HUDEP-2 (cell line): ENCODE results near the gene TRAPPC2L.
A peak's percentile ranks its signal among the peaks of the same experiment; 100 is the strongest.

Experiments
- DNase-seq, 76 experiments: peaks; one replicate each; lab custom pipeline; 2025; ENCODE audit not compliant: unreplicated experiment in 76 of 76; lab: John Stamatoyannopoulos, UW

TRAPPC2L gene

DNA sequence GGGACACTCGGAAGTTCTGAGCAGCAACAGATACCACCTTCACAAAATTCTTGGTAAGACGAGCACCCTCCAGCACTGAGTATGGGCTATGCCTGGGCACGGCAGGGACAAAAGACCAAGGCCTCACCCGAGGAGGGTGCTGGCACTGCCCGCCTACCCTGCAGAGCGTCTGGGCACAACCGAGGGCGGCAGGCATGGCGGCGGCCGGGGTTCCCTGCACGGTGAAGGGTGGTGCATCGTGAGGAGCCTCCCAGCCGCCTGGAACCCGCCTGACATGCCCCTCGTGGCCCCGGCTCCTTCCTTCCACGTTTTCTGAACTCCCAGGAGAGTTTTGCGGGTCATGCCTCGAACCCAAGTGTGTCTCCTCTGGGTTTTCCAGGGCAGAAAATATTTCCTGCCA is 19.1 kb upstream of the TRAPPC2L start:
- DNase-seq = no peak

- DNase-seq = no peak
Measured at GRCh38 chr16:88838566-88838965, 18.4 kb upstream of the TRAPPC2L start.

- peak in 1 of 76 experiments; percentile 9 for DNase-seq
Measured at GRCh38 chr16:88839026-88839529, 17.8 kb upstream of the TRAPPC2L start.

- no peak for DNase-seq
Measured at GRCh38 chr16:88839745-88840599, 17.0 kb upstream of the TRAPPC2L start.

DNA sequence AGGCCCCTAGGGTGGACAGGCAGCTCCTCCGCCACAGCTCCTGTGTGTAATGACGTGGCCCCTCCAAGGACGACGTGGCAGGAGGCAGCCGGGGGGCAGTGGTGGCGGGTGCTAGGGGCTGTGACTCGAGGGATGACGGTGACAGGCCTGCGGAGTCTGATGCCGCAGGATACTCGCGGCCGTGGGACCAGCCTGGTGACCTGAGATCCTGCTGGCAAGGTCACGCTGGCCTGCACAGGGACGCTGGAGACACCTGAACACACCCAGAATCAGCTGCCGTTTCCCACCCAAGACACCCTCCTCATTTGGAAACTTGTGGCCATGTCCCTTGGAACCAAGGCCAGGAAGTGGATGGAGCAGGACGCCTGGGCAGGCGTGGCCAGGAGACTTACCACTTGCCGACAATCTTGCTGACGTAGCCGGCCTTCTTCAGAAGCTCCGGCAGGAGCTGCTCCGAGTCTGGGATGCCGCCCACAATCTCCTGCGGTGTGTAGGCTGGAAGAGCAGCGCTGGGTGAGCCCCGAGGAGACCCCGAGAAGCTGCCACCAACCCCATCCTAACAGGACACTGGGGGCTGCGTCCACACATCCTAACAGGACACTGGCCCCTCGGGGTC is 16.2 kb upstream of the TRAPPC2L start:
- no peak for DNase-seq

DNA sequence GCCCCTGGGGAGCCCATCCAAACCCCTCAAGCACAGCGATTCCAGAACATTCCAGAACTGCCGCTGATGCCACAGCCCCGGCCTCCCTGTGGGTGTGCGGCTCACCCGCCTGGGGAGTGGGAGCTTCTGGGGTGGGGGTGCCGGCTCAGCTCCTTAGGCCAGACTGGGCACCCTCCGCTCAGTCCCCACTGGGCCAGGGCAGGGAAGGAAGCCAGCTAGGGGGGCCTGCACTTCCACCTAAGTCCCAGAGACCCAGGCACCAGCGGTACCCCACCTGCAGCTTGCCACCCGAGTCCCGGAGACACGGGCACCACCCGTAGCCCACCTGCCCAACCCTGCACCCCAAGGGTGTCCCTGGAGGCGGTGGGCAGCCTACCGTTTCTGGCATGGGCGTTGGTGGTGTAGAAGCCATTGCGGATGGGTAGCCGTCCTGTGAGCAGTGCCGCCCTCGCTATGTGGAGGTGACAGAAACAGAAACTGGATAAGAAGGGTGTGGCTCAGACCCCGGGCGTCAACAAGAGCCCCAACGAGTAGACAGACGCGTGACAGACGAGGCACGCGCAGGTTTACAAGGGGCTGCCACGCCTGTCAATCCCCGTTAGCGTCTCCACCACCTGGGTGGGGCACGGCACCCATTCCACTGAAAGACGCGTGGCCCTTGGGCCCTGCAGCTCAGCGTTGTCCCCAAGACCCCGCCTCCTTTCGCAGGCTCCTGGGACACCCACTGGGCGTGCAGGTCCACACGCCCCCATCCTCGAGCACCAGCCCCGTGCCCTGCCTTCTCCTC is 15.2 kb upstream of the TRAPPC2L start:
- no peak for DNase-seq

- DNase-seq = no peak
Measured at GRCh38 chr16:88842308-88842756, 14.6 kb upstream of the TRAPPC2L start.

- no peak for DNase-seq
Measured at GRCh38 chr16:88842806-88843205, 14.1 kb upstream of the TRAPPC2L start.

- DNase-seq = no peak
Measured at GRCh38 chr16:88843256-88843655, 13.7 kb upstream of the TRAPPC2L start.

DNA sequence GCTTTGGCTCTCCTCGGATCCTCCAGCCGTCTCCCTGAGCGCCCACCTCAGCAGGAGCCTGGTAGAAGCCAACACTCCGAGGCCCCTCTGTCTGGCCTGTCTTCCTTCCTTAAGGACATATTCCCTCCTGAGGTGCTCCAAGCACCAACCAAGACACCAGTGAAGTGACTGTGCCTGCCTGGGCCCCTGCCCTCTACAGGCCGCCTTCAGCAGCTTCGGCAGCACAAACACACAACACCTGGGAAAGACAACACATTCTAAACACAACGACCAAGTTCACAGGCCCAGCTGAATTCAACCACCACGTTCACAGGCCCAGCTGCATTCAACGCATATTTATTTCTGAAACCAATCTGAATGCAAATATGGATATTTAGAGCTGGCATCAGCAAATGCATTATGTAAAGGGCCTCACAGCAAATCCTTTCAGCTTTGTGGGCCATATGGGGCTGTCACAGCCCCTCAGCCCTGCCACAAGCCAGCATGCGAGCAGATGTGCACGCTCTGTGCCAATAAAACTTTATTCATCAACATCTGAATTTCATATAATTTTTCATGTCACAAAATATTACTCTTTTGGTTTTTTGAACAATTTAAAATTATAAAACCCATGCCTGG is 12.4 kb upstream of the TRAPPC2L start:
- DNase-seq = peak in 1 of 76 experiments; percentile 5

DNA sequence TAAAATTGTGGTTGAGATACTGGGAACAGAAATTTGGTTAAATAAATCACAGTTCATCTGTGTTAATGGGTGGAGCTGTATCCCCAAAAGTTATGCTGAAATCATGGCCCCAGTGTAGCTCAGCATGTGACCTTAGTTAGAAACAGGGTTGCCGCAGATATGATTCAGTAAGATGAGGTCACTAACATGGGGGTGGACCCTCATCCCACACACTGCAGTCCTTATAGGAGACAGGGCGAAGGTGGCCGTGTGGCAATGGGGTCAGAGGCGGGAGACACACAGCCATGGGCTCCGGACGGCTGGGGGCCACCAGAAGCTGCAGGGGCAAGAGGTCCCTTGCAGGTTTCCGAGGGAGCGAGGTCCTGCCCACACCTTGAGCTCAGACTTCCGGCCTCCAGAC is 10.8 kb upstream of the TRAPPC2L start:
- DNase-seq = no peak

DNA sequence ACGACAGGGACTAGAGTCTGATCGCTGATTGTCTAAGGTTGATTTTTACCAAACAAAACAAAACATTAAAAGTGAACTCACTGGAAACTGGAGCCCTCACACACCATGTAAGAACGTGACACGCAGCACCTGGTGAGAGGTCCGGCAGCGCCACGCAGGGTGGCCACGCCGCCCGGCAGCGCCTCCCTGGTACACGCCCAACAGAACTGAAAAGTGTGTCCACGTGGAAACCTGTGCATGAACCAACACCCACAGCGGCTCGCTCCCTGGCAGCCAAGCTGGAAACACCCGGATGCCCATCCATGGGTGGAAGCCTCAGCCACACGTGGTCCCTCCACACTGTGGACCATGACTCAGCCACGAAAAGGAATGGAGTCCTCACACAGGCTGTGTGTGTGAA is 9.3 kb upstream of the TRAPPC2L start:
- DNase-seq = no peak

DNA sequence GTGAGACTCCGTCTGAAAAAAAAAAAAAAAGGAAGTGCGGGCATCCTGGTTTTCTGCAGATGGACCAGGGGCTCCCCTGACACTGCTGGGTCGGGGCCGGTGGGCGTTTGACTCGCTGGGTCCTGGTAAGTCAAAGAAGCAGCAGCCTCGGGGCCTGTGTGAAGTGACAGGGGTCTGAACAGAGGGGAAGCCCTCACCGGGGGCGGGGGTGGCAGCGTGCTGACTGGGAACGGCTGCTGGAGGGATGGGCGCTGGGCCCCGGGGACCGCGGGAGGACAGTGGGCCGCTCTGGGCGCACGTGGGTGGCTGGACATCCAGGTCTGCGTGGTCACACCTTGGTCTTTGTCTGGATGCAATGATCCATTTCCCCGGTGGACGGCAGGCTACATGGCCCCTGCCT is 8.4 kb upstream of the TRAPPC2L start:
- no peak for DNase-seq

DNA sequence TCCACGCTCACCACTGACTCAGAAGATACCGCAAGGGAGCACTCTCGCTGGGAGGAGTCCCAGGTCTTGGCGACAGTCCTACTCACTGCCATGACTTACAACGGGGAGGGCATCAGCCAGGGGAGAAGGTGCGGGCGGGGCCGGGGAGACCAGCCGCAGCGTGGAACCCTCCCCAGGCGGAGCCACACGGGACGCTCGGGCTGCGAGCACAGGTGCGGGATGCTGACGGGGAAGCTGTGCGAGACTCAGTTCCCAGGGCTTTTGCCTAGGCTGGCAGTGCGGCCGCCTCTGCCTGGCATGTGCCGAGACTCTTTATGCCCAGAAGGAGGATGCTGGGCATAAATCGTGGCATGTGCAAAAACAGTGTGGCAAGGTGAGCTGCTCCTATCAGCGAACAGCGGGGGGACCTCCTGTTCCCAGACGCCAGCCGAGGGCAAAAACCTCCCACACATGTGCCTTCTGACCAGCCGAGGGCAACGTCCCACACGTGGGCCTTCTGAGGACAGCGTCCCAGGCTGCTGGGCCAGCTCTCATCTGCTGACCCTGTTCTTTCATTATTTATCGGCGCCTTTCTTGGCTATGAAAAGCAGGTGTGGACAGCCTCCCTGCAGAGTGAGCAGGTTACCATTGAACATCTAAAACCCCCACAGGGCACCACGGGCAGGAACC is 6.3 kb upstream of the TRAPPC2L start:
- no peak for DNase-seq

- DNase-seq = no peak
Measured at GRCh38 chr16:88851616-88852015, 5.3 kb upstream of the TRAPPC2L start.

DNA sequence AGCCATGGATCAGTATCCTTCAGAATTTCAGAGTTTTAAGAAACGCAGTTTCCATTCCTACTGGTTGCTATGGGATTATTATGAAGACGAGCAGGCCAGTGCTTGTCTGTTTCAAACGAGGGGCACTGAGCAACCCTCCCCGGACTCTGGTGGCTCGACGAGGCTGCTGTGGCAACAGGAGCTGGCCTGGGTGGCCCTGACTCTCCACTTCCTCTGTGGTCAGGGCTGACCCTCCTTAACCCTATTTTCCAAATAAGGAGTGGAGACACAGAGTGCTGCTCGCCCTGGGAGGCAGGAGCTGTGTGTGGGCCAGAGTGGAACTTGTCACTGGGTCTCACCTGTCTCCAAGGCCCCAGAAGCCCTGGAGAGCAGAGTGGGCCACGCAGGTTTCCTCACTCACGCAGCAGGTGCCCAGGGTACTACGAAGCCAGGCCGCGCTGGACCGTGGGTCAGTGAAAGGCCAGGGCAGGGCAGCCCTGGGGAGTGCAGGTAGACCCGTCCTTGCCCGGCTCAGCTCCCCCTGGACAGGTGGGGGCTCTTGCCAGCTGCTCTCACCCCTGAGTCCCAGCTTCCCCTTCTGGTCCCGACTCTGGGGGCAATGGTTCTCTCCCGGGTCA is 3.5 kb upstream of the TRAPPC2L start:
- DNase-seq = no peak

DNA sequence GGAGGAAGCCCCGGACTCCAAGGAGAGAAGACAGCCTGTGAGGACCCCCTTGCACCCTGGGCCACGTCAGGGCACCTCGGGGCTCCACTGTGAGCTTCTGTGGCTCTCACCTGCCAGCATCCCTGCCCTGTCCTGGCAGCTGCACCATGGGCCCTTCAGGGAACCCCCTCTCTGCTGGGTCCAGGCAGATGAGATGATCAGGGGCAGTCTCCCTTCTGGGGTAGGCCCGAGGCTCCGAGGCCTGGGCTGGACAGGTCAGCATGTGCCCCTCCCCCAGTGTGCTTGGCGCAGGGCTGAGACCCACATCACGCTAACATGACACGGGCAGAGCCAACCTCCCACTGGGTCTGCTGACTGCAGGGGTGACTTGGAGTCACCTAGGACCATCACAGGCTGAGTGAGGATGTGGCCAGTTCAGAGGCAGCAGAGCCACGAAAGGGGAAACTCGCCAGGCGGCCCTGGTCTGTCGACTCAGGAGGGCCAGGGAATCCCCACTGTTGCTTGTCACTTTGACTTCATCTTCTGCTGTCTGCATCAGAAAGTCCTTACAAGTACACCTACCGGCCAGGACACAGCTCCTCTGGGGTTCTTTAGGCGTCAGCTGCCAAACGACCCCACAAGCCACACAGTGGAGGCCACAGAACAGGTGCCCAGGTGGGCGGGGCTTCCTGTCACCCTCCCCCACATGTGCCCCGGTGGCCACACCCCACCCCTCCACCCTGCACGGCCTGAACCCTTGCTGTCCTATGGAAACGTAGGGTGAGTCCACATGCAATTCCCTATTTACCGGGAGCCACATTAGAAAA is 2.4 kb upstream of the TRAPPC2L start:
- DNase-seq = peak in 1 of 76 experiments; percentile 6

DNA sequence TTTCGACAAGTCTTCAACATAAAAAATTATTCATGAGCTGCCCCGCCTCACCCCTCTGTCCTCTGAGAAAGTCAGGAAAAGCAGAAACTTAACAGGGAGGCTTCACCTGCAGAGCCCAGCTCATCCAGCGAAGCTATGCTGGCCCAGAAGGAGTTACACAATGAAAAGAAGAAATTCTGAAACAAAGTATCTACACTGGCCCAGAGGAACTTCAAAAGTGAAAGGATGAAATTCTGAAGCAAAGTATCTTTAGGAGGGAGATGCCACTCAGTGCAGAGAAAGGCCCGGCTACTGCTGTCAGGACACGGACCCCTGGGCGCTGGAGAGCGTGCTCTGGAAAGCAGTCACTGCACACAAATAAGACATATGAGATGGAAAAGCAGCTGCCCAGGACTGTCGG is 1.8 kb upstream of the TRAPPC2L start:
- no peak for DNase-seq

GRCh38 chr16:88855736-88856121 is 1.2 kb upstream of the TRAPPC2L start:
- DNase-seq = no peak
